Prostate gland (tissue), 2 donors: ENCODE results near the gene OTOG. TPM values are rescaled to one million over a fixed set of nuclear protein-coding genes. Genes with fewer than 3 reads are reported as not detected.

Experiments
- DNase-seq: peaks from one replicate; pipeline ENCODE4 v3.0.0-alpha.2; 2019; ENCODE audit warnings: low spot score
- H3K27ac ChIP-seq, 2 donors: fragments of 200-600 bp; sonication (generic); 2 replicates each; pipeline ENCODE4 v1.5.1; 2017 to 2019
- H3K27me3 ChIP-seq: fragments of 200-600 bp; sonication (generic); replicated peaks from 2 replicates; pipeline ENCODE4 v1.5.1; 2019; ENCODE audit not compliant: insufficient read depth
- H3K36me3 ChIP-seq, 2 donors: fragments of 200-600 bp; sonication (generic); 1 replicate in 1 of 2; 2 replicates in 1 of 2; pipeline versions ENCODE4 v1.5.1 to v1.8.1; 2017 to 2019
- H3K4me1 ChIP-seq: fragments of 200-600 bp; sonication (generic); replicated peaks from 2 replicates; pipeline ENCODE4 v1.5.1; 2019
- H3K4me3 ChIP-seq, 2 donors: fragments of 200-600 bp; sonication (generic); 2 replicates each; pipeline ENCODE4 v1.5.1; 2017 to 2019
- H3K9me3 ChIP-seq: fragments of 200-600 bp; sonication (generic); 2 replicates; pipeline ENCODE4 v1.5.1; 2017
- POLR2A ChIP-seq: fragments of 450-650 bp; IDR thresholded peaks from one replicate; pipeline ENCODE4 v1.6.1; 2016; ENCODE audit warnings: antibody characterized with exemption, mild to moderate bottlenecking
- POLR2AphosphoS5 ChIP-seq: sonication (generic); formaldehyde crosslinking; IDR thresholded peaks from one replicate; pipeline ENCODE4 v1.6.1; 2017; ENCODE audit warnings: antibody characterized with exemption
- WGBS: methylation state at CpG from one replicate; pipeline ENCODE4 v1.1.5; 2018; 5-methylcytosine and 5-hydroxymethylcytosine counted together
- intact Hi-C: fragments of 100-400 bp; cut with DNase I; formaldehyde crosslinking; loops from one replicate; pipeline ENCODE4 v1.14.2; 2022
- total RNA-seq, 2 donors: library from RNA; depleted of rRNA; stranded (reverse); fragments of >200 nt; gene quantifications; one replicate each; pipeline ENCODE4 v1.1.0, GENCODE V29; 2016
- TF ChIP-seq, protein P1 (sequence below), 4 experiments: fragments of 200-600 bp in 2 of 4; fragments of 450-650 bp in 2 of 4; sonication (generic) in 2 of 4; IDR thresholded peaks; 1 replicate in 3 of 4; 2 replicates in 1 of 4; pipeline ENCODE4 v1.5.1; 2016 to 2019; ENCODE audit warnings: antibody characterized with exemption in 4 of 4, mild to moderate bottlenecking in 2 of 4, moderate library complexity in 2 of 4

OTOG gene
- total RNA-seq, 2 donors from 2014 or later, result 0.34 TPM; not detected in 1

DNA sequence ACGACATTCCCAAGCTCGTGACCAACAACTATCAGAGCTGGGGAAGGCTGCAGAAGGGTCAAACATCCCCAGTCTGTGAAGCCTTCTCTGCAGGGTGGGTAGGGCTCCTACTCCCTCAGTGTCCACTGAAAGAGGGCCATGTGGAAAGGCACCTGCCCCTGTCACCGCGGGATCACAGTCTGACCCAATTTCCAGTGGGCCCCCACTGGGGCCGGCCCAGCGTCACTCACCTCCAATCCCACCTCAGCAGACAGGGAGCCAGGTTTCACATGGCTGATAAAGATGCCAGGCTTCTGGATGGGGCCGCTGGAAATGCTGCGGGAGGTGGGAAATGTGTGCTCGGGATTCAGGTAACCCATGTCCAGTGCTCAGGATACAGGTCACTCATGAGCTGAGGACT, 22.8 kb upstream of the OTOG start:
- Histone ChIP-seq H3K27me3 (no peaks in the 10 kb centered on the region), H3K4me3 (no peak overlapping the region), H3K9me3 (no peaks in the 10 kb centered on the region), H3K4me1 (no peaks in the 10 kb centered on the region), H3K36me3 (no peaks in the 10 kb centered on the region), H3K27ac (no peak overlapping the region)
- TF ChIP-seq POLR2A, result no peak
- TF ChIP-seq POLR2AphosphoS5, result no peak
- TF ChIP-seq, protein P1, sequence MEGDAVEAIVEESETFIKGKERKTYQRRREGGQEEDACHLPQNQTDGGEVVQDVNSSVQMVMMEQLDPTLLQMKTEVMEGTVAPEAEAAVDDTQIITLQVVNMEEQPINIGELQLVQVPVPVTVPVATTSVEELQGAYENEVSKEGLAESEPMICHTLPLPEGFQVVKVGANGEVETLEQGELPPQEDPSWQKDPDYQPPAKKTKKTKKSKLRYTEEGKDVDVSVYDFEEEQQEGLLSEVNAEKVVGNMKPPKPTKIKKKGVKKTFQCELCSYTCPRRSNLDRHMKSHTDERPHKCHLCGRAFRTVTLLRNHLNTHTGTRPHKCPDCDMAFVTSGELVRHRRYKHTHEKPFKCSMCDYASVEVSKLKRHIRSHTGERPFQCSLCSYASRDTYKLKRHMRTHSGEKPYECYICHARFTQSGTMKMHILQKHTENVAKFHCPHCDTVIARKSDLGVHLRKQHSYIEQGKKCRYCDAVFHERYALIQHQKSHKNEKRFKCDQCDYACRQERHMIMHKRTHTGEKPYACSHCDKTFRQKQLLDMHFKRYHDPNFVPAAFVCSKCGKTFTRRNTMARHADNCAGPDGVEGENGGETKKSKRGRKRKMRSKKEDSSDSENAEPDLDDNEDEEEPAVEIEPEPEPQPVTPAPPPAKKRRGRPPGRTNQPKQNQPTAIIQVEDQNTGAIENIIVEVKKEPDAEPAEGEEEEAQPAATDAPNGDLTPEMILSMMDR (IDR thresholded peaks at IDR 0.05), result no peak
- DNase-seq, result no peak
- WGBS, result 94% methylated on average over 9 of the region's 9 CpGs
- intact Hi-C loops, result no loop called here

DNA sequence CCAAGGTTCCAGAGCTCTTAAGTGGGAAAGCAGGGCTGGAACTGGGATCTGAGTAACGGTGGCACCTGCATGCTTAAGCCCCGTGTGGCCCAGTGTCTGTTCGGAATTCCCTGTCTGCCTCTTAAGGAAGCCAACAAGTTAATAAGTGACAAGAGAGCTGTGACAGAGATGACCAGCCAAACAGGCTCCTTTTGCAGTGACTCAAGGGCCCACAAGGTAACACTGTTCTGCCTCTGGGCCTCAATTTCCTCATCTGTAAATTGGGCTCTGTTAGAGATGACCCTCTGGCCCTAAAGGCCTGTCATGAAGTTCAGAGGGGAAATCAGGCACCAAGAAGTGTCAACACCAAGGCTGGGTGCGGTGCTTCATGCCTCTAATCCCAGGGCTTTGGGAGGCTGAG, 21.5 kb upstream of the OTOG start:
- no peaks in the 10 kb centered on the region for H3K9me3 ChIP-seq
- H3K36me3 ChIP-seq, result no peaks in the 10 kb centered on the region
- no peaks in the 10 kb centered on the region for H3K27me3 ChIP-seq
- TF ChIP-seq POLR2AphosphoS5 (no peak), POLR2A (no peak)
- TF ChIP-seq, protein P1 (IDR thresholded peaks at IDR 0.05), result no peak
- no peak for DNase-seq
- intact Hi-C loops, result no loop called here
- no peaks in the 10 kb centered on the region for H3K4me1 ChIP-seq
- no peak overlapping the region for H3K4me3 ChIP-seq
- WGBS, result 83% methylated on average over 4 of the region's 4 CpGs
- no peak overlapping the region for H3K27ac ChIP-seq

DNA sequence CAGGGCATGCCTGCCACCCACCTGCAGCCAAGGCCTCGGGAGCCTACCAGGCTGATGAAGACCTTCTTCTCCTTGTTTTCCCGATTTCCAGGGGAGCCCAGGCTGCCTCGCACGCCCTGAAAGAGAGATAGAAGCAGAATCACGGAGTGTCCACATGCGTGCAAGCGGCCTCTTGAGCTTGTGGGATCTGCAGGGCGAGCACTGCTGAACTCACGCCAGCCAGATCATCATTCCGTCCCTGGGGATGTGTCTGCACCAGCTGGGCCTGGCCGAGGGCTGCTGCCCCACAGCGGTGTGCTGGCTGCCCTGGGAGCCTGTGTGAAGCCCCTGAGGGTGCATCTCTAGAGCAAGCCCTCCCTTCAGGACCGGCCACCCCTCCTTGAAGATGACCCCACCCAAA, 20.7 kb upstream of the OTOG start:
- WGBS, result 89% methylated on average over 13 of the region's 13 CpGs
- TF ChIP-seq POLR2AphosphoS5, result no peak
- no peak for TF ChIP-seq POLR2A
- TF ChIP-seq, protein P1 (IDR thresholded peaks at IDR 0.05), result no peak
- Histone ChIP-seq H3K4me3 (no peak overlapping the region), H3K4me1 (no peaks in the 10 kb centered on the region), H3K9me3 (no peaks in the 10 kb centered on the region), H3K27ac (no peak overlapping the region), H3K27me3 (no peaks in the 10 kb centered on the region), H3K36me3 (no peaks in the 10 kb centered on the region)
- intact Hi-C loops, result no loop called here
- no peak for DNase-seq

DNA sequence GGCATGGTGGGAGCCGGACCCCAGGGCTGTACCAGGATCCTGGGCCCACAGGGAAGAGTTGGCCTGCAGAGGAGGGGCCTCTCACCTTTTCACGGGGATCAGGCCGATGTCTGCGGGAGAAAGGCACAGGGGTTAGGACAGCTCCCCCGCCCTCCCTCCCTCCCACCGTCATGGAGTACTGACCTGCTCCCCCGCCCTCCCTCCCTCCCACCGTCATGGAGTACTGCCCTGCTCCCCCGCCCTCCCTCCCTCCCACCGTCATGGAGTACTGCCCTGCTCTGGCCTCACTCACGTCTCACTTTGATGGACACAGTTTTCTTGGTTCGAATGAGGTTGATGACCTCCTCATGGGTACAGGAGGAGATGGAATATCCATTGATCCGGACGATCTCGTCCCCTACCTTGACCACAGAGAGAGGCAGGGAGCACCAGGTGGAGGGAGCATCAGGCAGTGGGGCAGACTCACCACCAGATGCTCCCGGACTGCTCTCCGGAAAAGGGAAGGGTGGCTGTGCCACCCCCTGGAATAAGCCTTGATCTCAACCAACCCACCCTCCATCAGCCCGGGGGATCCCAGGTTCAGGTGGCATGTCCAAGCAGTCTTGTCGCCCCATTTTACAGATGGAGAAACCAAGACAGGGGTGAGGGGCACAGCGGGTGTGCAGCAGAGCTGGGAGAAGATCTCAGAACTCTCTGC, 20.0 kb upstream of the OTOG start:
- H3K9me3 ChIP-seq, result no peaks in the 10 kb centered on the region
- H3K4me3 ChIP-seq, result no peak overlapping the region
- no peaks in the 10 kb centered on the region for H3K27me3 ChIP-seq
- DNase-seq, result no peak
- intact Hi-C loops, result no loop called here
- no peaks in the 10 kb centered on the region for H3K36me3 ChIP-seq
- H3K4me1 ChIP-seq, result no peaks in the 10 kb centered on the region
- WGBS, result 82% methylated on average over 16 of the region's 20 CpGs
- no peak overlapping the region for H3K27ac ChIP-seq
- no peak for TF ChIP-seq POLR2AphosphoS5
- TF ChIP-seq POLR2A, result no peak
- TF ChIP-seq, protein P1 (IDR thresholded peaks at IDR 0.05), result no peak

DNA sequence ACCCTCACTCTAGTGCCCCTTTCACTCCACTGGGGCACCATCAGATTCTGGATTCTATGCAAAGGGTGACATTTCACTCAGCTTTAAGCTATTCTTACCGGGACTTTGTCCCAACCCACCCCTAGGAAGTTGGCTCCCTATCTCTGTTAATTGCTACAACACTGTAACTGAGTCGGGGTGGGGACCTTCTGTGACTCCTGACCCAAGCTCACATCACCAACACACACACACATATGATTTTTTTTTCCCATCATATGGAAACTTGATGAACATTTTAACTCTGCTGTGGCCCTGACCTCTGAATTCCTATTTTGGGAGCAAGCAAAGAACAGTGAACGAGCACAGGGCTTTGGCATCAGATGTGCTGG, 19.4 kb upstream of the OTOG start:
- H3K27ac ChIP-seq, result no peak overlapping the region
- WGBS, result 82% methylated on average over 3 of the region's 3 CpGs
- no peak for DNase-seq
- no peak overlapping the region for H3K4me3 ChIP-seq
- no peaks in the 10 kb centered on the region for H3K4me1 ChIP-seq
- intact Hi-C loops, result no loop called here
- no peaks in the 10 kb centered on the region for H3K36me3 ChIP-seq
- H3K27me3 ChIP-seq, result no peaks in the 10 kb centered on the region
- H3K9me3 ChIP-seq, result no peaks in the 10 kb centered on the region
- no peak for TF ChIP-seq POLR2A
- no peak for TF ChIP-seq POLR2AphosphoS5
- TF ChIP-seq, protein P1 (IDR thresholded peaks at IDR 0.05), result no peak
